AG10803 (cell line): Measurements from ENCODE around the gene JAKMIP1.
A peak's percentile ranks its signal among the peaks of the same experiment; 100 is the strongest.

Source experiments
- DNase-seq: peaks from one replicate; pipeline ENCODE4 v3.0.0; 2010; ENCODE audit warnings: low read depth
- H3K4me3 ChIP-seq: 2 replicates; pipeline ENCODE4 v1.5.1; 2011; ENCODE audit warnings: mild to moderate bottlenecking, low read length, control low read depth
- CTCF ChIP-seq: conservative IDR thresholded peaks from 2 replicates; pipeline ENCODE4 v1.5.1; 2011; ENCODE audit warnings: mild to moderate bottlenecking, low read length, control low read depth, inconsistent platforms

JAKMIP1 gene

GRCh38 chr4:6092971-6093370 is 107.4 kb downstream of the JAKMIP1 start:
- DNase-seq: no peak
- TF ChIP-seq CTCF: no peak
- no peak overlapping the region for H3K4me3 ChIP-seq

GRCh38 chr4:6092131-6092530 is 108.2 kb downstream of the JAKMIP1 start:
- no peak for TF ChIP-seq CTCF
- no peak overlapping the region for H3K4me3 ChIP-seq
- DNase-seq: no peak

- TF ChIP-seq CTCF: no peak
- DNase-seq: no peak
- H3K4me3 ChIP-seq: no peak overlapping the region
Measured at GRCh38 chr4:6090931-6091330, 109.4 kb downstream of the JAKMIP1 start.

GRCh38 chr4:6088950-6089349 is 111.4 kb downstream of the JAKMIP1 start:
- no peak for DNase-seq
- no peak overlapping the region for H3K4me3 ChIP-seq
- TF ChIP-seq CTCF: no peak

GRCh38 chr4:6087669-6088341 is 112.5 kb downstream of the JAKMIP1 start:
- peak; percentile 5 for DNase-seq
- no peak overlapping the region for H3K4me3 ChIP-seq
- peak; percentile 21 for TF ChIP-seq CTCF

- DNase-seq: no peak
- TF ChIP-seq CTCF: no peak
- no peak overlapping the region for H3K4me3 ChIP-seq
Measured at GRCh38 chr4:6086846-6087245, 113.5 kb downstream of the JAKMIP1 start.

GRCh38 chr4:6085691-6086628 is 114.4 kb downstream of the JAKMIP1 start:
- DNase-seq: no peak
- H3K4me3 ChIP-seq: no peak overlapping the region
- no peak for TF ChIP-seq CTCF
